HL-60 (cell line): ENCODE measurements around the gene P2RY14.

ENCODE experiments used
- GABPA ChIP-seq: IDR thresholded peaks from 2 replicates; pipeline ENCODE4 v1.6.1; 2012; ENCODE audit warnings: low read depth
- POLR2AphosphoS5 ChIP-seq: IDR thresholded peaks from 2 replicates; pipeline ENCODE4 v1.6.1; 2012; ENCODE audit warnings: low read depth
- TF ChIP-seq, protein P1 (sequence below): IDR thresholded peaks from 2 replicates; pipeline ENCODE4 v1.6.1; 2012; ENCODE audit warnings: low read depth; ENCODE audit not compliant: insufficient replicate concordance
- TF ChIP-seq, protein P2 (sequence below): IDR thresholded peaks from one replicate; pipeline ENCODE4 v1.5.1; 2011; ENCODE audit warnings: low read length, control low read depth, inconsistent platforms; ENCODE audit not compliant: insufficient read depth

GRCh38 chr3:151307131-151307530 lies 28.8 kb upstream of the P2RY14 start:
- TF ChIP-seq, protein P1, sequence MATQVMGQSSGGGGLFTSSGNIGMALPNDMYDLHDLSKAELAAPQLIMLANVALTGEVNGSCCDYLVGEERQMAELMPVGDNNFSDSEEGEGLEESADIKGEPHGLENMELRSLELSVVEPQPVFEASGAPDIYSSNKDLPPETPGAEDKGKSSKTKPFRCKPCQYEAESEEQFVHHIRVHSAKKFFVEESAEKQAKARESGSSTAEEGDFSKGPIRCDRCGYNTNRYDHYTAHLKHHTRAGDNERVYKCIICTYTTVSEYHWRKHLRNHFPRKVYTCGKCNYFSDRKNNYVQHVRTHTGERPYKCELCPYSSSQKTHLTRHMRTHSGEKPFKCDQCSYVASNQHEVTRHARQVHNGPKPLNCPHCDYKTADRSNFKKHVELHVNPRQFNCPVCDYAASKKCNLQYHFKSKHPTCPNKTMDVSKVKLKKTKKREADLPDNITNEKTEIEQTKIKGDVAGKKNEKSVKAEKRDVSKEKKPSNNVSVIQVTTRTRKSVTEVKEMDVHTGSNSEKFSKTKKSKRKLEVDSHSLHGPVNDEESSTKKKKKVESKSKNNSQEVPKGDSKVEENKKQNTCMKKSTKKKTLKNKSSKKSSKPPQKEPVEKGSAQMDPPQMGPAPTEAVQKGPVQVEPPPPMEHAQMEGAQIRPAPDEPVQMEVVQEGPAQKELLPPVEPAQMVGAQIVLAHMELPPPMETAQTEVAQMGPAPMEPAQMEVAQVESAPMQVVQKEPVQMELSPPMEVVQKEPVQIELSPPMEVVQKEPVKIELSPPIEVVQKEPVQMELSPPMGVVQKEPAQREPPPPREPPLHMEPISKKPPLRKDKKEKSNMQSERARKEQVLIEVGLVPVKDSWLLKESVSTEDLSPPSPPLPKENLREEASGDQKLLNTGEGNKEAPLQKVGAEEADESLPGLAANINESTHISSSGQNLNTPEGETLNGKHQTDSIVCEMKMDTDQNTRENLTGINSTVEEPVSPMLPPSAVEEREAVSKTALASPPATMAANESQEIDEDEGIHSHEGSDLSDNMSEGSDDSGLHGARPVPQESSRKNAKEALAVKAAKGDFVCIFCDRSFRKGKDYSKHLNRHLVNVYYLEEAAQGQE = no peak
- TF ChIP-seq, protein P2, sequence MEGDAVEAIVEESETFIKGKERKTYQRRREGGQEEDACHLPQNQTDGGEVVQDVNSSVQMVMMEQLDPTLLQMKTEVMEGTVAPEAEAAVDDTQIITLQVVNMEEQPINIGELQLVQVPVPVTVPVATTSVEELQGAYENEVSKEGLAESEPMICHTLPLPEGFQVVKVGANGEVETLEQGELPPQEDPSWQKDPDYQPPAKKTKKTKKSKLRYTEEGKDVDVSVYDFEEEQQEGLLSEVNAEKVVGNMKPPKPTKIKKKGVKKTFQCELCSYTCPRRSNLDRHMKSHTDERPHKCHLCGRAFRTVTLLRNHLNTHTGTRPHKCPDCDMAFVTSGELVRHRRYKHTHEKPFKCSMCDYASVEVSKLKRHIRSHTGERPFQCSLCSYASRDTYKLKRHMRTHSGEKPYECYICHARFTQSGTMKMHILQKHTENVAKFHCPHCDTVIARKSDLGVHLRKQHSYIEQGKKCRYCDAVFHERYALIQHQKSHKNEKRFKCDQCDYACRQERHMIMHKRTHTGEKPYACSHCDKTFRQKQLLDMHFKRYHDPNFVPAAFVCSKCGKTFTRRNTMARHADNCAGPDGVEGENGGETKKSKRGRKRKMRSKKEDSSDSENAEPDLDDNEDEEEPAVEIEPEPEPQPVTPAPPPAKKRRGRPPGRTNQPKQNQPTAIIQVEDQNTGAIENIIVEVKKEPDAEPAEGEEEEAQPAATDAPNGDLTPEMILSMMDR = no peak
- TF ChIP-seq POLR2AphosphoS5 (no peak), GABPA (no peak)
